Ishikawa (cell line): Measurements from ENCODE around the gene RRBP1.

Source experiments
- CREB1 ChIP-seq: IDR thresholded peaks from 2 replicates; pipeline ENCODE4 v1.6.1; 2012; ENCODE audit warnings: low read depth
- EP300 ChIP-seq: IDR thresholded peaks from 2 replicates; pipeline ENCODE4 v1.6.1; 2012; ENCODE audit warnings: borderline replicate concordance
- TCF12 ChIP-seq: IDR thresholded peaks from 2 replicates; pipeline ENCODE4 v1.6.1; 2012; ENCODE audit warnings: low read depth
- TEAD4 ChIP-seq: IDR thresholded peaks from 2 replicates; pipeline ENCODE4 v1.6.1; 2012

- TF ChIP-seq CREB1: no peak
- no peak for TF ChIP-seq EP300
- no peak for TF ChIP-seq TEAD4
- TF ChIP-seq TCF12: no peak
Observed at GRCh38 chr20:17676378-17676759, 5.7 kb downstream of the RRBP1 start.
